ENCODE data around the gene ACVR1C. TPM values are rescaled to one million over a fixed set of nuclear protein-coding genes. Genes with fewer than 3 reads are reported as not detected.

The ACVR1C gene
- total RNA-seq, 1 experiment from 2014 or later: 1.2 TPM

- Histone ChIP-seq H2AFZ (ENCODE audit: low read depth, low read length, poor library complexity, severe bottlenecking) (no peak overlapping the region), H3K4me1 (ENCODE audit: control insufficient read depth in 1 of 2, insufficient read depth in 2 of 2, low read length in 2 of 2) (peaks cover 0 to 4% of the 10 kb centered on the region in 2 experiments; a peak in 1 of 4 replicates), H4K20me1 (ENCODE audit: insufficient read depth) (no peaks in the 10 kb centered on the region), H3K36me3 (ENCODE audit: control insufficient read depth in 1 of 2, insufficient read depth in 2 of 2, low read length in 2 of 2) (no peaks in the 10 kb centered on the region), H3K9me3 (ENCODE audit: control insufficient read depth in 1 of 2, insufficient read depth in 1 of 2, low read depth in 1 of 2, low read length in 2 of 2) (peaks cover 0 to 3% of the 10 kb centered on the region in 2 experiments; a peak in 1 of 4 replicates), H3K27ac (ENCODE audit: low read depth, low read length) (no peak overlapping the region), H3K4me3 (replicated peaks in 1 of 2; ENCODE audit: low read depth in 1 of 2, low read length in 2 of 2) (no peak overlapping the region), H3K4me2 (ENCODE audit: low read length) (no peak overlapping the region), H3K9me2 (ENCODE audit: insufficient read depth) (no peaks in the 10 kb centered on the region), H3K79me2 (ENCODE audit: insufficient read depth, low read length) (no peaks in the 10 kb centered on the region), H3K27me3 (ENCODE audit: insufficient read depth, low read length) (no peaks in the 10 kb centered on the region), H3K9ac (ENCODE audit: low read length) (no peak overlapping the region)
- RAD21 ChIA-PET (ENCODE audit: low non-redundant PET in 1 of 2, low total read pairs in 2 of 2, uncharacterized antibody in 2 of 2, unreplicated experiment in 2 of 2): no interaction called here
- BruUV-seq (replicated peaks): no TSS peak
- no peak for TF ChIP-seq YY1 (IDR thresholded peaks at IDR 0.05; ENCODE audit: extremely low read depth, insufficient replicate concordance, low read depth, low read length)
- TF ChIP-seq SRF (IDR thresholded peaks at IDR 0.05; ENCODE audit: low read depth): no peak
- no peak for TF ChIP-seq ZBTB33 (IDR thresholded peaks at IDR 0.05; ENCODE audit: extremely low read depth, insufficient replicate concordance, low read length)
- TF ChIP-seq REST (IDR thresholded peaks at IDR 0.05; ENCODE audit: low read depth): no peak
- no peak for TF ChIP-seq CBX3 (IDR thresholded peaks at IDR 0.05; ENCODE audit: low read depth)
- no peak for TF ChIP-seq POLR2A (IDR thresholded peaks at IDR 0.05; ENCODE audit: borderline replicate concordance, extremely low read depth, insufficient read depth, insufficient read length)
- peak; percentile 25; the same call in 1 of the 2 replicates for TF ChIP-seq JUND (IDR thresholded peaks at IDR 0.05)
- no peak for TF ChIP-seq ELF1 (IDR thresholded peaks at IDR 0.05; ENCODE audit: borderline replicate concordance, low read depth)
- TF ChIP-seq ZNF274 (IDR thresholded peaks at IDR 0.05; ENCODE audit: low read depth, low read length): no peak
- TF ChIP-seq ATF3 (IDR thresholded peaks at IDR 0.05): no peak
- TF ChIP-seq EZH2phosphoT487 (IDR thresholded peaks at IDR 0.05; ENCODE audit: borderline replicate concordance): no peak
- no peak for TF ChIP-seq EGR1 (IDR thresholded peaks at IDR 0.05; ENCODE audit: low read depth)
- no peak for TF ChIP-seq RAD21 (IDR thresholded peaks at IDR 0.05; ENCODE audit: low read depth)
- no peak for TF ChIP-seq ZFX (IDR thresholded peaks at IDR 0.05)
- no peak for TF ChIP-seq CEBPB (IDR thresholded peaks at IDR 0.05; ENCODE audit: low read depth)
- no peak for TF ChIP-seq CTCF (IDR thresholded peaks at IDR 0.05 in 2 of 3, conservative IDR thresholded peaks at IDR 0.05 in 1 of 3; ENCODE audit: borderline replicate concordance in 1 of 3, insufficient read depth in 1 of 3, low read depth in 2 of 3, low read length in 2 of 3)
- peak; percentile 22; the same call in 1 of the 2 replicates for TF ChIP-seq FOSL1 (IDR thresholded peaks at IDR 0.05; ENCODE audit: low read depth)
- no peak for DNase-seq (ENCODE audit: low read depth, low spot score)
- intact Hi-C loops (cut with micrococcal nuclease): no loop called here
- POLR2A ChIA-PET: no interaction called here
- no peak for ATAC-seq
- CTCF ChIA-PET: interaction anchor here (0.9 to 1.5 kb wide), 3 partner anchors 11 to 120 kb away, joined by 3 to 5 read pairs (median 4); partner anchors contain the start of gene ACVR1C
Observed at GRCh38 chr2:157508676-157509075, 120.0 kb downstream of the ACVR1C start.
